ENCODE measurements around the gene NAGS. TPM values are rescaled to one million over a fixed set of nuclear protein-coding genes. Genes with fewer than 3 reads are reported as not detected.

The NAGS gene
- total RNA-seq, 4 donors from 2014 or later: 1.3 to 9.7 (median 2.6) TPM

DNA sequence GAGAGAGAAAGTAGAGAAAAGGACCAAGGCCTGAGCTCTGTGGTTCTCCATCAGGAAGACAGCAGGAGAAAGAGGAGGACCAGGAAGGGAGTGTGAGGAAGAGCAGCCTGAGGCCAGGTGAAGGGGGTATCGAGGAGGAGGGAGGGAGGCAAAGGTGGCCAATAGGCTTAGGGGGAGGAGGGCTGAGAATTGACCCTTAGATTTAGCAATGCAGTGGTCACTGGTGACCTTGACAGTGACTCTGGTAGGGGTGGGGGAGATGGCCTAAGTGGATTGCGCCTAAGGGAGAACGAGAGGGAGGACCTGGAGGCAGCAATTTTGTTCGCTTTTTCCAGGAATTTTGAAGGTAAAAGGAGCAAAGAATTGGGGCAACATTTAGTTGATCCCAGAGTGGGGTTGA is 5.4 kb upstream of the NAGS start:
- Histone ChIP-seq H3K4me1 (peaks cover 0 to 4% of the 10 kb centered on the region in 2 donors), H3K4me3 (no peak overlapping the region), H3K27me3 (peaks cover 0 to 5% of the 10 kb centered on the region in 2 donors), H3K9me3 (no peaks in the 10 kb centered on the region), H3K27ac (no peak overlapping the region), H3K36me3 (no peaks in the 10 kb centered on the region)
- intact Hi-C loops (cut with DNase I; ENCODE audit: low total_unique reads): no loop called here
- no peak for TF ChIP-seq POLR2A (IDR thresholded peaks at IDR 0.05)
- TF ChIP-seq, protein P1, sequence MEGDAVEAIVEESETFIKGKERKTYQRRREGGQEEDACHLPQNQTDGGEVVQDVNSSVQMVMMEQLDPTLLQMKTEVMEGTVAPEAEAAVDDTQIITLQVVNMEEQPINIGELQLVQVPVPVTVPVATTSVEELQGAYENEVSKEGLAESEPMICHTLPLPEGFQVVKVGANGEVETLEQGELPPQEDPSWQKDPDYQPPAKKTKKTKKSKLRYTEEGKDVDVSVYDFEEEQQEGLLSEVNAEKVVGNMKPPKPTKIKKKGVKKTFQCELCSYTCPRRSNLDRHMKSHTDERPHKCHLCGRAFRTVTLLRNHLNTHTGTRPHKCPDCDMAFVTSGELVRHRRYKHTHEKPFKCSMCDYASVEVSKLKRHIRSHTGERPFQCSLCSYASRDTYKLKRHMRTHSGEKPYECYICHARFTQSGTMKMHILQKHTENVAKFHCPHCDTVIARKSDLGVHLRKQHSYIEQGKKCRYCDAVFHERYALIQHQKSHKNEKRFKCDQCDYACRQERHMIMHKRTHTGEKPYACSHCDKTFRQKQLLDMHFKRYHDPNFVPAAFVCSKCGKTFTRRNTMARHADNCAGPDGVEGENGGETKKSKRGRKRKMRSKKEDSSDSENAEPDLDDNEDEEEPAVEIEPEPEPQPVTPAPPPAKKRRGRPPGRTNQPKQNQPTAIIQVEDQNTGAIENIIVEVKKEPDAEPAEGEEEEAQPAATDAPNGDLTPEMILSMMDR (IDR thresholded peaks at IDR 0.05): no peak
- no peak for DNase-seq

DNA sequence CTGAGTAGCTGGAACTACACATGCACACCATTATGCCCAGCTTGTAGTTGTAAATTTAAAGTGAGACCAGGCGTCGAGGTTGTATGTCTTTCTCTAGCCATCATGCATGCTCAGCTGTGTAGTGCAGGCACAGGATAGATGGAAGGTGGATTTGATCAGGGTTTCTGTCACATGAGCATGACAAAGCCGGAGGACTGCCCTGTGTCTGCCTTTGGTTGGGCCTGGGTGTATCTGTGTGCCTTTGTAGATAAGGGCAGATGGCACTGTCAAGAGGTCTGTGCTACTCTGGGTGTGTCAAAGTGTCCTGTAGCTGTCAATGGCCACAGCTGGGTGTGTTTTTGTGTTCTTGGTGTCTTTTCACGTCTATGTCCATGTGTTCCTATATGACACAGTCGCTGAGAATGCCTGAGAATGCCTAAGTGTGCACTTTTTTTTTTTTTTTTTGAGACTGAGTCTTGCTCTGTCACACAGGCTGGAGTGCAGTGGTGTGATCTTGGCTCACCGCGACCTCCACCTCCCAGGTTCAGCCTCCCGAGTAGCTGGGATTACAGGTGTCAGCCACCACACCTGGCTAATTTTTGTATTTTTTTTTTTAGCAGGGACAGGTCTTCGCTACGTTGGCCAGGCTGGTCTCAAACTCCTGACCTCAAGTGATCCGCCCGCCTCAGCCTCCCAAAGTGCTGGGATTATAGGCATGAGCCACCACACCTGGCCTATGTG is 4.1 kb upstream of the NAGS start:
- TF ChIP-seq, protein P1 (IDR thresholded peaks at IDR 0.05): no peak
- no peak for TF ChIP-seq POLR2A (IDR thresholded peaks at IDR 0.05)

DNA sequence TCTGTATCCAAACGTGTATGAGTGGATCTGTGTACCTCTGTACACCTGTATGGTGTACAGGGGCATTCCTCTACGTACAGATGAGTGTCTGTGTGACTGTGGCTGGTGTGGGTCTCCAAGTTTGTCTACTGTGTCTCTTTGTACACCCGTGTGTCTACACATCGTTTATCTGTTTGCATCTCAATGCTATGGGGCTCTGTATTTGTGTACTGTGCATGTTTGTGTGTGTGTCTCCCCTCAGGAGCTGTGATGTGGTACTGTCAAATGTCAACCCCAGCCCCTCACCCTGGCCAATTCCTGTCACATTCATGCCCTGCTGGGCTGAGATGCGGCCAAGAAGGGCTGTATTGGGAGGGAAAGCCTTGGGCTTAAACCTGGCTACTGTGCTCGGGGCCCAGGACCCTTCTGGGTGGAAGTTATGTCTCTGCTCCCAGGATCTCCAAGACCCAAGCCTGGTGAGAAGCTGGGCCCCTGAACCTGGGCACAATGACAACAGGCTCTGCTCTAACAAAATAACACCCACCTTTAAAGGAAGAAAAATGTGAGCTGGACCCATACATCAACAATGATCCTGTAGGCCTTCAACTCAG is 3.5 kb upstream of the NAGS start:
- no peak overlapping the region for H3K4me3 ChIP-seq
- H3K9me3 ChIP-seq: no peaks in the 10 kb centered on the region
- peaks cover 11 to 15% of the 10 kb centered on the region in 2 donors for H3K27me3 ChIP-seq
- TF ChIP-seq POLR2A (IDR thresholded peaks at IDR 0.05): no peak
- TF ChIP-seq, protein P1 (IDR thresholded peaks at IDR 0.05): no peak
- no peaks in the 10 kb centered on the region for H3K36me3 ChIP-seq
- H3K27ac ChIP-seq: no peak overlapping the region
- DNase-seq: no peak
- H3K4me1 ChIP-seq: peaks cover 0 to 15% of the 10 kb centered on the region in 2 donors
- intact Hi-C loops (cut with DNase I; ENCODE audit: low total_unique reads): no loop called here

More for the DNA sequence above, 4.1 kb upstream of the NAGS start:
- intact Hi-C loops (cut with DNase I; ENCODE audit: low total_unique reads): no loop called here
- DNase-seq: no peak
- Histone ChIP-seq H3K4me3 (no peak overlapping the region), H3K36me3 (no peaks in the 10 kb centered on the region), H3K27me3 (peaks cover 6 to 8% of the 10 kb centered on the region in 2 donors), H3K27ac (no peak overlapping the region), H3K9me3 (no peaks in the 10 kb centered on the region), H3K4me1 (peaks cover 0 to 9% of the 10 kb centered on the region in 2 donors)

DNA sequence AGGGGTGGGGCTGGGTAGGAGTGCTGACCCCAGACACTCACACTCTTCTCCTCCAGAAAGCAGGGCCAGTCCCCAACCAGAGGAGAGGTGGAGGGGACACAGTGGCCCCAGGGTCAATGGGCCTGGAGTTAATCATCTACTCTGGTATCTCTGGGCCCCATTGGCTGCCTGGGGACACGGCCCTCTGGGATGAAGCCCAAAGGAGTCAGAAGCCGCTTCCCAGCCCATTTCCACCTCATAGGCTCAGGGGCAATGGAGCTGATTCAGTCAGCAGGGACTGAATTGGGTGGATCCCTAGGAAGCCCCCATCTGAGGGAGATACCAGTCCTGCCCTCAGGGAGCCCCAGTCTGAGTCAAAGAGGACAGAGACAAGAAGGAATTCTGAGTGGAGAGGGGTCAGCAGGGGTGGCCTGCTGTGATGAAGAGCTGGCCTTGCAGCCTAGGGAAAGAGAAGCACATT is 2.9 kb upstream of the NAGS start:
- H3K9me3 ChIP-seq: no peaks in the 10 kb centered on the region
- no peak for DNase-seq
- H3K4me1 ChIP-seq: peaks cover 0 to 15% of the 10 kb centered on the region in 2 donors
- H3K4me3 ChIP-seq: no peak overlapping the region
- H3K36me3 ChIP-seq: no peaks in the 10 kb centered on the region
- intact Hi-C loops (cut with DNase I; ENCODE audit: low total_unique reads): no loop called here
- H3K27me3 ChIP-seq: peaks cover 11 to 20% of the 10 kb centered on the region in 2 donors
- no peak for TF ChIP-seq POLR2A (IDR thresholded peaks at IDR 0.05)
- TF ChIP-seq, protein P1 (IDR thresholded peaks at IDR 0.05): no peak
- H3K27ac ChIP-seq: no peak overlapping the region
